Ishikawa (cell line): Measurements from ENCODE around the gene MAP3K15.
A peak's percentile ranks its signal among the peaks of the same experiment; 100 is the strongest.

ENCODE experiments used
- CEBPB ChIP-seq: IDR thresholded peaks from 2 replicates; pipeline ENCODE4 v1.6.1; 2012
- CREB1 ChIP-seq: IDR thresholded peaks from 2 replicates; pipeline ENCODE4 v1.6.1; 2012; ENCODE audit warnings: low read depth
- EGR1 ChIP-seq: IDR thresholded peaks from 2 replicates; pipeline ENCODE4 v1.6.1; 2012
- EP300 ChIP-seq: IDR thresholded peaks from 2 replicates; pipeline ENCODE4 v1.6.1; 2012; ENCODE audit warnings: borderline replicate concordance
- FOXM1 ChIP-seq: IDR thresholded peaks from 2 replicates; pipeline ENCODE4 v1.6.1; 2012; ENCODE audit warnings: low read depth, borderline replicate concordance
- MAX ChIP-seq: IDR thresholded peaks from 2 replicates; pipeline ENCODE4 v1.6.1; 2012
- NFIC ChIP-seq: IDR thresholded peaks from 2 replicates; pipeline ENCODE4 v1.6.1; 2012
- RAD21 ChIP-seq: IDR thresholded peaks from 2 replicates; pipeline ENCODE4 v1.6.1; 2012; ENCODE audit warnings: low read depth
- REST ChIP-seq: IDR thresholded peaks from 2 replicates; pipeline ENCODE4 v1.6.1; 2012; ENCODE audit warnings: low read depth, mild to moderate bottlenecking
- TAF1 ChIP-seq: IDR thresholded peaks from 2 replicates; pipeline ENCODE4 v1.6.1; 2012; ENCODE audit warnings: low read depth, mild to moderate bottlenecking
- TCF12 ChIP-seq: IDR thresholded peaks from 2 replicates; pipeline ENCODE4 v1.6.1; 2012; ENCODE audit warnings: low read depth
- TEAD4 ChIP-seq: IDR thresholded peaks from 2 replicates; pipeline ENCODE4 v1.6.1; 2012
- USF1 ChIP-seq: IDR thresholded peaks from 2 replicates; pipeline ENCODE4 v1.6.1; 2012
- YY1 ChIP-seq: IDR thresholded peaks from 2 replicates; pipeline ENCODE4 v1.6.1; 2012; ENCODE audit warnings: low read depth
- ZBTB7A ChIP-seq: IDR thresholded peaks from 2 replicates; pipeline ENCODE4 v1.6.1; 2012; ENCODE audit warnings: low read depth

MAP3K15 gene

GRCh38 chrX:19344661-19345060, 170.6 kb downstream of the MAP3K15 start:
- TF ChIP-seq YY1: no peak
- TF ChIP-seq CEBPB: no peak
- no peak for TF ChIP-seq CREB1
- TF ChIP-seq RAD21: no peak
- TF ChIP-seq USF1: no peak
- no peak for TF ChIP-seq EP300
- TF ChIP-seq TEAD4: no peak
- no peak for TF ChIP-seq REST
- TF ChIP-seq EGR1: no peak
- no peak for TF ChIP-seq ZBTB7A
- no peak for TF ChIP-seq TAF1
- no peak for TF ChIP-seq FOXM1
- no peak for TF ChIP-seq MAX

- TF ChIP-seq EGR1 (peak; percentile 59; the same call in 1 of the 2 replicates), TAF1 (peak; percentile 57), RAD21 (no peak), YY1 (no peak), CEBPB (no peak), CREB1 (peak; percentile 81), USF1 (no peak), TEAD4 (no peak)
These were observed 171.5 kb downstream of the MAP3K15 start, which contains the start of gene PDHA1 for GRCh38 chrX:19343535-19344408. PDHA1 (plus strand) TSS chrX:19343927; CDS start chrX:19344038, 111 bp downstream.

- TF ChIP-seq YY1: no peak
- no peak for TF ChIP-seq MAX
- no peak for TF ChIP-seq TAF1
- TF ChIP-seq CREB1: no peak
- no peak for TF ChIP-seq EGR1
- TF ChIP-seq RAD21: no peak
- no peak for TF ChIP-seq CEBPB
- no peak for TF ChIP-seq TEAD4
- TF ChIP-seq USF1: no peak
- TF ChIP-seq NFIC: no peak
- no peak for TF ChIP-seq EP300
- no peak for TF ChIP-seq TCF12
- TF ChIP-seq FOXM1: no peak
- TF ChIP-seq ZBTB7A: no peak
- TF ChIP-seq REST: no peak
These were observed 172.2 kb downstream of the MAP3K15 start for GRCh38 chrX:19343085-19343534.

GRCh38 chrX:19342331-19342906, 172.9 kb downstream of the MAP3K15 start:
- TF ChIP-seq NFIC (peak; percentile 52; the same call in 1 of the 2 replicates), USF1 (no peak), REST (no peak)
